Tibial artery (tissue), 4 donors: ENCODE results near the gene CCNI.

Experiments used
- DNase-seq, 2 donors: peaks; one replicate each; pipeline ENCODE4 v3.0.0-alpha.2; 2019
- H3K27ac ChIP-seq, 2 donors: fragments of 200-600 bp; sonication (generic) in 1 of 2; 1 replicate in 1 of 2; 2 replicates in 1 of 2; pipeline ENCODE4 v1.5.1; 2018 to 2019; ENCODE audit warnings: mild to moderate bottlenecking in 1 of 2
- H3K27me3 ChIP-seq, 2 donors: fragments of 200-600 bp; sonication (generic) in 1 of 2; one replicate each; pipeline versions ENCODE4 v1.5.1 to v1.6.0; 2016 to 2019
- H3K36me3 ChIP-seq, 3 donors: fragments of 200-600 bp; sonication (generic) in 2 of 3; one replicate each; pipeline ENCODE4 v1.5.1; 2016 to 2019; ENCODE audit warnings: mild to moderate bottlenecking in 2 of 3
- H3K4me1 ChIP-seq, 4 donors: fragments of 200-600 bp; sonication (generic) in 2 of 4; 1 replicate in 3 of 4; 2 replicates in 1 of 4; pipeline ENCODE4 v1.5.1; 2016 to 2019
- H3K4me3 ChIP-seq, 2 donors: fragments of 200-600 bp; sonication (generic) in 1 of 2; 1 replicate in 1 of 2; 2 replicates in 1 of 2; pipeline ENCODE4 v1.5.1; 2018 to 2019; ENCODE audit warnings: mild to moderate bottlenecking in 2 of 2
- H3K9me3 ChIP-seq, 3 donors: fragments of 200-600 bp; sonication (generic) in 1 of 3; one replicate each; pipeline ENCODE4 v1.5.1; 2016 to 2019
- CTCF ChIP-seq, 2 experiments: fragments of 200-600 bp in 1 of 2; fragments of 450-650 bp in 1 of 2; IDR thresholded peaks; one replicate each; pipeline ENCODE4 v1.5.1; 2017 to 2019; ENCODE audit warnings: antibody characterized with exemption in 2 of 2, mild to moderate bottlenecking in 1 of 2, moderate library complexity in 1 of 2
- intact Hi-C: fragments of 100-400 bp; cut with DNase I; formaldehyde crosslinking; loops from one replicate; pipeline ENCODE4 v1.15.0; 2023; ENCODE audit warnings: low total_unique reads

CCNI gene

GRCh38 chr4:77079281-77079680, 3.5 kb upstream of the CCNI start:
- Histone ChIP-seq H3K4me3 (no peak overlapping the region), H3K36me3 (no peaks in the 10 kb centered on the region), H3K4me1 (peaks cover 0 to 17% (median 6%) of the 10 kb centered on the region in 4 donors), H3K9me3 (no peaks in the 10 kb centered on the region), H3K27ac (no peak overlapping the region), H3K27me3 (no peaks in the 10 kb centered on the region)
- no peak for DNase-seq
- intact Hi-C loops = loop anchor here (5.0 to 10.0 kb wide), 2 partner anchors 78 to 324 kb away; partner anchors contain the start of gene CCNG2
- no peak for TF ChIP-seq CTCF (IDR thresholded peaks at IDR 0.05)

GRCh38 chr4:77078401-77078800, 2.6 kb upstream of the CCNI start:
- intact Hi-C loops = loop anchor here (5.0 to 10.0 kb wide), 2 partner anchors 79 to 324 kb away; partner anchors contain the start of gene CCNG2
- Histone ChIP-seq H3K36me3 (no peaks in the 10 kb centered on the region), H3K9me3 (no peaks in the 10 kb centered on the region), H3K27ac (no peak overlapping the region), H3K4me1 (peaks cover 0 to 17% (median 6%) of the 10 kb centered on the region in 4 donors), H3K4me3 (no peak overlapping the region), H3K27me3 (no peaks in the 10 kb centered on the region)
- no peak for TF ChIP-seq CTCF (IDR thresholded peaks at IDR 0.05)
- no peak for DNase-seq

GRCh38 chr4:77076889-77077635, 1.3 kb upstream of the CCNI start:
- intact Hi-C loops = loop anchor here (5.0 to 10.0 kb wide), 2 partner anchors 80 to 322 kb away; partner anchors contain the start of gene CCNG2

GRCh38 chr4:77074981-77075855, 571 bp downstream of the CCNI start:
- intact Hi-C loops = loop anchor here (5.0 to 10.0 kb wide), 2 partner anchors 82 to 320 kb away; partner anchors contain the start of gene CCNG2
- Histone ChIP-seq H3K4me3 (peak overlapping the region; percentile 77 to 100), H3K36me3 (no peaks in the 10 kb centered on the region), H3K27ac (peak overlapping the region; percentile 96 to 100), H3K9me3 (no peaks in the 10 kb centered on the region), H3K27me3 (no peaks in the 10 kb centered on the region), H3K4me1 (peaks cover 0 to 47% (median 12%) of the 10 kb centered on the region in 4 donors)
- DNase-seq = peak; percentile 80 to 88
- TF ChIP-seq CTCF (IDR thresholded peaks at IDR 0.05) = no peak

More at GRCh38 chr4:77076889-77077635, 1.3 kb upstream of the CCNI start:
- Histone ChIP-seq H3K27me3 (no peaks in the 10 kb centered on the region), H3K4me1 (peaks cover 0 to 29% (median 11%) of the 10 kb centered on the region in 4 donors), H3K9me3 (no peaks in the 10 kb centered on the region), H3K36me3 (no peaks in the 10 kb centered on the region), H3K4me3 (peak overlapping the region; percentile 77 to 100), H3K27ac (peak overlapping the region; percentile 96 to 100)
- no peak for TF ChIP-seq CTCF (IDR thresholded peaks at IDR 0.05)
- no peak for DNase-seq

GRCh38 chr4:77074381-77074831, 1.4 kb downstream of the CCNI start:
- Histone ChIP-seq H3K27ac (peak overlapping the region; percentile 96 to 100), H3K36me3 (no peaks in the 10 kb centered on the region), H3K27me3 (no peaks in the 10 kb centered on the region), H3K4me1 (peaks cover 0 to 55% (median 12%) of the 10 kb centered on the region in 4 donors), H3K9me3 (no peaks in the 10 kb centered on the region), H3K4me3 (peak overlapping the region; percentile 77 to 100)
- DNase-seq = no peak
- TF ChIP-seq CTCF (IDR thresholded peaks at IDR 0.05) = no peak
- intact Hi-C loops = loop anchor here (10.0 kb wide), 1 partner anchor 320 kb away; no protein-coding TSS in a partner anchor
